CD8-positive, alpha-beta memory T cell (primary cell): Measurements from ENCODE around the gene STMN3. TPM values are rescaled to one million over a fixed set of nuclear protein-coding genes. Genes with fewer than 3 reads are reported as not detected.

ENCODE experiments used
- CTCF ChIA-PET: fragments of 350-600 bp; sonication (Branson Sonifier 250); formaldehyde crosslinking; loops from one replicate; lab custom pipeline; 2021; ENCODE audit warnings: antibody characterized with exemption; lab: Charles Lee
- POLR2A ChIA-PET: fragments of 350-600 bp; sonication (Branson Sonifier 250); formaldehyde crosslinking; loops from one replicate; lab custom pipeline; 2021; ENCODE audit warnings: antibody characterized with exemption; lab: Charles Lee
- DNase-seq, 5 donors: peaks; one replicate each; pipeline versions ENCODE4 v3.0.0 to v3.0.0-alpha.2; 2020 to 2022; ENCODE audit warnings: mixed read lengths in 1 of 5
- H3K27ac ChIP-seq: one replicate; pipeline ENCODE4 v1.7.0; 2013; ENCODE audit warnings: low read depth, mild to moderate bottlenecking, low read length, moderate library complexity
- H3K27me3 ChIP-seq: 2 replicates; pipeline ENCODE4 v1.7.0; 2013; ENCODE audit warnings: low read length, mild to moderate bottlenecking; ENCODE audit not compliant: insufficient read depth, poor library complexity, severe bottlenecking
- H3K36me3 ChIP-seq: 2 replicates; pipeline ENCODE4 v1.7.0; 2013; ENCODE audit warnings: mild to moderate bottlenecking, low read length, moderate library complexity; ENCODE audit not compliant: insufficient read depth
- H3K4me1 ChIP-seq: 2 replicates; pipeline ENCODE4 v1.7.0; 2013; ENCODE audit warnings: mild to moderate bottlenecking, low read length, moderate library complexity; ENCODE audit not compliant: insufficient read depth
- H3K4me3 ChIP-seq: 2 replicates; pipeline ENCODE4 v1.7.0; 2013; ENCODE audit warnings: mild to moderate bottlenecking, low read length
- H3K9me3 ChIP-seq: 2 replicates; pipeline ENCODE4 v1.7.0; 2013; ENCODE audit warnings: mild to moderate bottlenecking, low read length
- H3K27ac Mint-ChIP-seq, 8 donors: one replicate each; pipeline ENCODE4 v1.8.0; 2020 to 2021; ENCODE audit warnings: mixed read lengths in 8 of 8, mild to moderate bottlenecking in 6 of 8, inconsistent platforms in 3 of 8, moderate library complexity in 3 of 8
- H3K27me3 Mint-ChIP-seq, 2 donors: one replicate each; pipeline ENCODE4 v1.8.0; 2020 to 2021; ENCODE audit warnings: mixed read lengths in 2 of 2, mild to moderate bottlenecking in 1 of 2, moderate library complexity in 1 of 2
- H3K36me3 Mint-ChIP-seq, 3 donors: one replicate each; pipeline ENCODE4 v1.8.0; 2020 to 2021; ENCODE audit warnings: mixed read lengths in 3 of 3, inconsistent platforms in 1 of 3, mild to moderate bottlenecking in 1 of 3
- H3K4me1 Mint-ChIP-seq, 3 donors: one replicate each; pipeline ENCODE4 v1.8.0; 2020 to 2021; ENCODE audit warnings: mixed read lengths in 3 of 3, inconsistent platforms in 1 of 3, mild to moderate bottlenecking in 1 of 3
- H3K4me3 Mint-ChIP-seq, 7 donors: one replicate each; pipeline ENCODE4 v1.8.0; 2020 to 2021; ENCODE audit warnings: mixed read lengths in 7 of 7, mild to moderate bottlenecking in 6 of 7, moderate library complexity in 4 of 7, inconsistent platforms in 2 of 7
- H3K9me3 Mint-ChIP-seq, 5 donors: one replicate each; pipeline ENCODE4 v1.8.0; 2020 to 2022; ENCODE audit warnings: mixed read lengths in 5 of 5, mild to moderate bottlenecking in 3 of 5, moderate library complexity in 2 of 5, inconsistent platforms in 1 of 5
- polyA plus RNA-seq: library from polyadenylated mRNA; unstranded; fragments of 300-500 nt; fragmentation: Illumina TruSeq; gene quantifications from one replicate; pipeline ENCODE4 v1.2.3, GENCODE V29; 2021
- total RNA-seq, 2 experiments: library from RNA; stranded (reverse); gene quantifications; one replicate each; pipeline ENCODE4 v1.2.3, GENCODE V29; 2021

Gene STMN3
- total and polyA plus RNA-seq, 3 experiments from 2014 or later, result 21.0 to 24.7 (median 21.6) TPM

- H3K4me3 ChIP-seq, result no peak overlapping the region
- ChIA-PET CTCF (no interaction called here), POLR2A (no interaction called here)
- peaks cover 0 to 2% of the 10 kb centered on the region in 2 donors for H3K27me3 Mint-ChIP-seq
- H3K27ac ChIP-seq, result no peak overlapping the region
- H3K27me3 ChIP-seq, result no peaks in the 10 kb centered on the region
- no peaks in the 10 kb centered on the region for H3K9me3 ChIP-seq
- H3K4me1 ChIP-seq, result no peaks in the 10 kb centered on the region
- H3K36me3 ChIP-seq, result no peaks in the 10 kb centered on the region
- H3K4me1 Mint-ChIP-seq, result peaks cover 3 to 6% (median 5%) of the 10 kb centered on the region in 3 donors
- H3K4me3 Mint-ChIP-seq, result no peak overlapping the region
- H3K36me3 Mint-ChIP-seq, result peaks cover 4 to 63% (median 7%) of the 10 kb centered on the region in 3 donors
- H3K27ac Mint-ChIP-seq, result no peak overlapping the region
- H3K9me3 Mint-ChIP-seq, result no peaks in the 10 kb centered on the region
- DNase-seq, result no peak
Observed at GRCh38 chr20:63664861-63665594, 11.8 kb upstream of the STMN3 start.

GRCh38 chr20:63664143-63664851, 11.1 kb upstream of the STMN3 start:
- DNase-seq, result no peak
- Mint-ChIP-seq H3K27ac (no peak overlapping the region), H3K36me3 (peaks cover 4 to 64% (median 7%) of the 10 kb centered on the region in 3 donors), H3K9me3 (no peaks in the 10 kb centered on the region), H3K27me3 (peaks cover 0 to 4% of the 10 kb centered on the region in 2 donors), H3K4me3 (no peak overlapping the region), H3K4me1 (peaks cover 8 to 13% (median 11%) of the 10 kb centered on the region in 3 donors)
- peaks cover 3% of the 10 kb centered on the region for H3K4me1 ChIP-seq
- no peak overlapping the region for H3K4me3 ChIP-seq
- no peaks in the 10 kb centered on the region for H3K36me3 ChIP-seq
- no peaks in the 10 kb centered on the region for H3K9me3 ChIP-seq
- ChIA-PET CTCF (no interaction called here), POLR2A (no interaction called here)
- no peaks in the 10 kb centered on the region for H3K27me3 ChIP-seq
- no peak overlapping the region for H3K27ac ChIP-seq

GRCh38 chr20:63663332-63664066, 10.3 kb upstream of the STMN3 start:
- Histone ChIP-seq H3K4me3 (no peak overlapping the region), H3K36me3 (no peaks in the 10 kb centered on the region), H3K4me1 (peaks cover 10% of the 10 kb centered on the region), H3K27me3 (no peaks in the 10 kb centered on the region), H3K27ac (no peak overlapping the region), H3K9me3 (no peaks in the 10 kb centered on the region)
- DNase-seq, result no peak
- Mint-ChIP-seq H3K4me1 (peaks cover 9 to 21% (median 19%) of the 10 kb centered on the region in 3 donors), H3K36me3 (peaks cover 4 to 61% (median 7%) of the 10 kb centered on the region in 3 donors), H3K4me3 (no peak overlapping the region), H3K9me3 (no peaks in the 10 kb centered on the region), H3K27ac (no peak overlapping the region), H3K27me3 (peaks cover 0 to 4% of the 10 kb centered on the region in 2 donors)
- ChIA-PET CTCF (no interaction called here), POLR2A (no interaction called here)

GRCh38 chr20:63662813-63663189, 9.6 kb upstream of the STMN3 start:
- POLR2A ChIA-PET, result no interaction called here
- H3K9me3 ChIP-seq, result no peaks in the 10 kb centered on the region
- no peaks in the 10 kb centered on the region for H3K9me3 Mint-ChIP-seq
- H3K27ac Mint-ChIP-seq, result no peak overlapping the region
- no peak overlapping the region for H3K4me3 Mint-ChIP-seq
- peaks cover 0 to 7% of the 10 kb centered on the region in 2 donors for H3K27me3 Mint-ChIP-seq
- CTCF ChIA-PET, result interaction anchor here (1.4 kb wide), 1 partner anchor 21 kb away, joined by 4 read pairs; no protein-coding TSS in a partner anchor
- no peaks in the 10 kb centered on the region for H3K27me3 ChIP-seq
- no peak overlapping the region for H3K4me3 ChIP-seq
- peaks cover 0 to 62% (median 3%) of the 10 kb centered on the region in 3 donors for H3K36me3 Mint-ChIP-seq
- no peak overlapping the region for H3K27ac ChIP-seq
- H3K4me1 ChIP-seq, result peaks cover 12% of the 10 kb centered on the region
- DNase-seq, result no peak
- H3K4me1 Mint-ChIP-seq, result peaks cover 14 to 28% (median 26%) of the 10 kb centered on the region in 3 donors
- H3K36me3 ChIP-seq, result no peaks in the 10 kb centered on the region

- DNase-seq, result peak in 1 of 5 donors; percentile 44
- CTCF ChIA-PET, result interaction anchor here (1.4 kb wide), 1 partner anchor 20 kb away, joined by 4 read pairs; no protein-coding TSS in a partner anchor
Observed at GRCh38 chr20:63661959-63662812, 9.0 kb upstream of the STMN3 start.

GRCh38 chr20:63661108-63661507, 7.9 kb upstream of the STMN3 start:
- Histone ChIP-seq H3K27ac (no peak overlapping the region), H3K4me3 (no peak overlapping the region), H3K9me3 (no peaks in the 10 kb centered on the region), H3K27me3 (no peaks in the 10 kb centered on the region), H3K4me1 (peaks cover 19% of the 10 kb centered on the region), H3K36me3 (no peaks in the 10 kb centered on the region)
- Mint-ChIP-seq H3K9me3 (no peaks in the 10 kb centered on the region), H3K4me3 (peak overlapping the region in 2 of 7 donors; percentile 13 to 96), H3K36me3 (peaks cover 0 to 49% (median 2%) of the 10 kb centered on the region in 3 donors), H3K27ac (peak overlapping the region in 1 of 8 donors; percentile 67), H3K4me1 (peaks cover 14 to 31% (median 28%) of the 10 kb centered on the region in 3 donors), H3K27me3 (peaks cover 0 to 7% of the 10 kb centered on the region in 2 donors)
- DNase-seq, result no peak
- ChIA-PET POLR2A (no interaction called here), CTCF (interaction anchor here (0.9 kb wide), 1 partner anchor 79 kb away, joined by 3 read pairs; no protein-coding TSS in a partner anchor)

More at GRCh38 chr20:63661959-63662812, 9.0 kb upstream of the STMN3 start:
- peak overlapping the region in 2 of 8 donors; percentile 43 to 67 for H3K27ac Mint-ChIP-seq
- H3K4me1 Mint-ChIP-seq, result peaks cover 14 to 31% (median 28%) of the 10 kb centered on the region in 3 donors
- Histone ChIP-seq H3K27me3 (no peaks in the 10 kb centered on the region), H3K36me3 (no peaks in the 10 kb centered on the region), H3K4me1 (peaks cover 18% of the 10 kb centered on the region), H3K27ac (no peak overlapping the region), H3K9me3 (no peaks in the 10 kb centered on the region), H3K4me3 (no peak overlapping the region)
- peak overlapping the region in 1 of 7 donors; percentile 59 for H3K4me3 Mint-ChIP-seq
- H3K9me3 Mint-ChIP-seq, result no peaks in the 10 kb centered on the region
- POLR2A ChIA-PET, result no interaction called here
- peaks cover 0 to 56% (median 3%) of the 10 kb centered on the region in 3 donors for H3K36me3 Mint-ChIP-seq
- peaks cover 0 to 7% of the 10 kb centered on the region in 2 donors for H3K27me3 Mint-ChIP-seq

- peak overlapping the region in 1 of 8 donors; percentile 67 for H3K27ac Mint-ChIP-seq
- Histone ChIP-seq H3K9me3 (no peaks in the 10 kb centered on the region), H3K27ac (no peak overlapping the region), H3K4me3 (no peak overlapping the region), H3K27me3 (no peaks in the 10 kb centered on the region), H3K4me1 (peaks cover 19% of the 10 kb centered on the region), H3K36me3 (no peaks in the 10 kb centered on the region)
- peaks cover 14 to 31% (median 28%) of the 10 kb centered on the region in 3 donors for H3K4me1 Mint-ChIP-seq
- H3K4me3 Mint-ChIP-seq, result peak overlapping the region in 5 of 7 donors; percentile 13 to 96 (median 43)
- peaks cover 0 to 44% (median 0%) of the 10 kb centered on the region in 3 donors for H3K36me3 Mint-ChIP-seq
- H3K27me3 Mint-ChIP-seq, result peaks cover 0 to 7% of the 10 kb centered on the region in 2 donors
- H3K9me3 Mint-ChIP-seq, result no peaks in the 10 kb centered on the region
- POLR2A ChIA-PET, result no interaction called here
- CTCF ChIA-PET, result interaction anchor here (0.9 kb wide), 1 partner anchor 79 kb away, joined by 3 read pairs; no protein-coding TSS in a partner anchor
- no peak for DNase-seq
Observed at GRCh38 chr20:63660622-63661021, 7.4 kb upstream of the STMN3 start.
